Activated CD4-positive, alpha-beta T cell treated with anti-CD3 and anti-CD28 coated beads, Interleukin-2, amount 50 U/mL, for 24 hours (primary cell): ENCODE measurements around the gene EXOC6B.

Experiments used
- DNase-seq, 2 donors: peaks; one replicate each; pipeline ENCODE4 v3.0.0-alpha.2; 2020; ENCODE audit warnings: low read depth in 1 of 2, low spot score in 1 of 2

EXOC6B gene

GRCh38 chr2:72222829-72223564 lies 602.8 kb downstream of the EXOC6B start:
- no peak for DNase-seq

GRCh38 chr2:72220170-72220569 lies 605.7 kb downstream of the EXOC6B start:
- no peak for DNase-seq

- no peak for DNase-seq
Measured at GRCh38 chr2:72214429-72215143, 611.2 kb downstream of the EXOC6B start.

- DNase-seq: no peak
Measured at GRCh38 chr2:72212486-72212855, 613.4 kb downstream of the EXOC6B start.

GRCh38 chr2:72211777-72212485 lies 613.9 kb downstream of the EXOC6B start:
- DNase-seq: no peak

GRCh38 chr2:72211350-72211749 lies 614.5 kb downstream of the EXOC6B start:
- DNase-seq: no peak

GRCh38 chr2:72210470-72210869 lies 615.4 kb downstream of the EXOC6B start:
- no peak for DNase-seq

GRCh38 chr2:72208225-72208624 lies 617.6 kb downstream of the EXOC6B start:
- DNase-seq: no peak

GRCh38 chr2:72207334-72207733 lies 618.5 kb downstream of the EXOC6B start:
- no peak for DNase-seq

- no peak for DNase-seq
Measured at GRCh38 chr2:72205504-72205881, 620.3 kb downstream of the EXOC6B start.

- no peak for DNase-seq
Measured at GRCh38 chr2:72204786-72205503, 620.9 kb downstream of the EXOC6B start.

- no peak for DNase-seq
Measured at GRCh38 chr2:72204156-72204785, 621.6 kb downstream of the EXOC6B start.

- no peak for DNase-seq
Measured at GRCh38 chr2:72198532-72199241, 627.1 kb downstream of the EXOC6B start.

- DNase-seq: no peak
Measured at GRCh38 chr2:72193723-72194122, 632.1 kb downstream of the EXOC6B start.

- DNase-seq: no peak
Measured at GRCh38 chr2:72191441-72191840, 634.4 kb downstream of the EXOC6B start.

GRCh38 chr2:72185206-72185605 lies 640.6 kb downstream of the EXOC6B start:
- DNase-seq: no peak

GRCh38 chr2:72183466-72183865 lies 642.4 kb downstream of the EXOC6B start:
- DNase-seq: no peak

GRCh38 chr2:72183016-72183415 lies 642.8 kb downstream of the EXOC6B start:
- DNase-seq: no peak

- no peak for DNase-seq
Measured at GRCh38 chr2:72182547-72182946, 643.3 kb downstream of the EXOC6B start.

GRCh38 chr2:72181616-72182015 lies 644.2 kb downstream of the EXOC6B start:
- DNase-seq: no peak
